Cortex of kidney (tissue), 1 donor: Measurements from ENCODE around the gene VOPP1.

Source experiments
- DNase-seq: peaks from one replicate; lab custom pipeline; 2025; lab: John Stamatoyannopoulos, UW

Gene VOPP1

GRCh38 chr7:55432939-55433784 lies 139.1 kb downstream of the VOPP1 start:
- DNase-seq = no peak

GRCh38 chr7:55432506-55432905 lies 139.8 kb downstream of the VOPP1 start:
- DNase-seq = no peak

GRCh38 chr7:55431898-55432297 lies 140.4 kb downstream of the VOPP1 start:
- no peak for DNase-seq

- DNase-seq = no peak
Observed at GRCh38 chr7:55429835-55430499, 142.3 kb downstream of the VOPP1 start.

DNA sequence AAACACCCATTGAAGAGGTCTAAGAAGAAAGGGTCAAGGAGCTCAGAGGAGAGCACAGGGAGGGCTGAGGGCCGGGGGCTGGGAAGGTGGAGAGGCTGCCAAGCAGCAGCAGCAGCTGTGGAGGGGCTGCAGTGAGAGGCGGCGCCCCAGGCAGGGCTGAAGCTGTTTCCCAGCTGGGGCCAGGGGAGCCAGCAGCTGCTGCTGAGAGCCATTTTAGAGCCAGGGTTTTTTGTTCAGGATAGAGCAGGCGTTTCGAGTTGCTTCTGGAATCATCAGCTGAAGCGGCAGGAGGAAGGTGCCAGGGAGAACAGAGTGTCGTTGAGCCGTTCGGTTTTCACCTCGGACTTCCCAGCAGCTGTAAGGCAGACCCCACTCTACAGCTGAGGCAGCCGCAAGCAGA lies 144.5 kb downstream of the VOPP1 start:
- DNase-seq = no peak

GRCh38 chr7:55427342-55427741 lies 145.0 kb downstream of the VOPP1 start:
- no peak for DNase-seq

DNA sequence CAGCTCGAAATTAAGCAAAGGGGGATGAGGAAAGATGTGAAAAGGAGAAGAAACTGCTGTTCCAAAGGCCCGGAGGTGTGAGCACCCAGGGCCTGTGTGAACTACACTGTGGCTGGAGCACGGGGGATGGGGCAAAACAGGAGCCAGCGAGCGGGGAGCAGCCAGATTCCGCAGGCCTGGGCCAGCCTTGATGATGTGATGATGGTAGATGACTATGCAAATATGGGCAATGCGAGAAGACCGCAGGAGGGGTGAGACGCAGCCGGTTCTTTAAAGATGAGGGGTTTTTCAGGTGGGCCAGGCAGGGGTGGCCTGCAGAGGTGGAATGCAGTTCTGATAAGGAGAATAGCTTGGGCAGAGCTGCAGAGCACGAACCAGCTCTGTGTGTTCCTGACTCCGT lies 145.6 kb downstream of the VOPP1 start:
- no peak for DNase-seq

GRCh38 chr7:55425141-55425752 lies 147.1 kb downstream of the VOPP1 start:
- DNase-seq = no peak

GRCh38 chr7:55423891-55424290 lies 148.4 kb downstream of the VOPP1 start:
- no peak for DNase-seq

GRCh38 chr7:55423277-55423711 lies 149.0 kb downstream of the VOPP1 start:
- no peak for DNase-seq
